Measurements from ENCODE around the gene TNIP2.
A peak's percentile ranks its signal among the peaks of the same experiment; 100 is the strongest.

Gene TNIP2

GRCh38 chr4:2714918-2715317 is 41.2 kb downstream of the TNIP2 start:
- no peak for DNase-seq

GRCh38 chr4:2714061-2714770 is 41.9 kb downstream of the TNIP2 start:
- peak; percentile 62 for DNase-seq

- DNase-seq, result no peak
These were observed 42.8 kb downstream of the TNIP2 start for GRCh38 chr4:2713337-2713736.

GRCh38 chr4:2712261-2712842 is 43.8 kb downstream of the TNIP2 start:
- DNase-seq, result no peak

- DNase-seq, result no peak
These were observed 53.4 kb downstream of the TNIP2 start for GRCh38 chr4:2702770-2703169.

- no peak for DNase-seq
These were observed 53.8 kb downstream of the TNIP2 start for GRCh38 chr4:2702361-2702760.

GRCh38 chr4:2700031-2700430 is 56.1 kb downstream of the TNIP2 start:
- no peak for DNase-seq

GRCh38 chr4:2699534-2699933 is 56.6 kb downstream of the TNIP2 start:
- no peak for DNase-seq

GRCh38 chr4:2698951-2699505 is 57.1 kb downstream of the TNIP2 start:
- DNase-seq, result no peak

GRCh38 chr4:2698504-2698903 is 57.6 kb downstream of the TNIP2 start:
- no peak for DNase-seq

GRCh38 chr4:2697995-2698414 is 58.1 kb downstream of the TNIP2 start:
- no peak for DNase-seq

- DNase-seq, result no peak
These were observed 59.7 kb downstream of the TNIP2 start for GRCh38 chr4:2696423-2696822.

- no peak for DNase-seq
These were observed 60.6 kb downstream of the TNIP2 start for GRCh38 chr4:2695346-2696060.

GRCh38 chr4:2694691-2695090 is 61.4 kb downstream of the TNIP2 start:
- no peak for DNase-seq

- no peak for DNase-seq
These were observed 64.1 kb downstream of the TNIP2 start for GRCh38 chr4:2691952-2692435.

Data from CD4-positive, alpha-beta T cell treated with Interleukin-17A for 4 hours (primary cell).